ENCODE measurements around the gene MTUS2. TPM values are rescaled to one million over a fixed set of nuclear protein-coding genes. Genes with fewer than 3 reads are reported as not detected.

MTUS2 gene
- total RNA-seq, 1 experiment from 2014 or later, result not detected

- no peak overlapping the region for H3K4me2 ChIP-seq (ENCODE audit: low read length)
- ATAC-seq, result no peak
- H3F3A ChIP-seq (ENCODE audit: low read length, unreplicated experiment), result no peaks in the 10 kb centered on the region
- DNase-seq, result no peak
- POLR2A ChIA-PET (ENCODE audit: unreplicated experiment), result no interaction called here
- H3K27me3 ChIP-seq (ENCODE audit: low read length), result peaks cover 54% of the 10 kb centered on the region
- H3K9me3 ChIP-seq (ENCODE audit: low read length), result no peaks in the 10 kb centered on the region
- CTCF ChIA-PET, result no interaction called here
- no peaks in the 10 kb centered on the region for H3K9me2 ChIP-seq (replicated peaks; ENCODE audit: low read length)
- H4K20me1 ChIP-seq (ENCODE audit: low read length), result no peaks in the 10 kb centered on the region
- no TSS peak for BruUV-seq (replicated peaks)
- H2AFZ ChIP-seq (ENCODE audit: low read length), result no peak overlapping the region
- intact Hi-C loops (cut with micrococcal nuclease), result no loop called here
- H3K4me3 ChIP-seq (ENCODE audit: low read length), result no peak overlapping the region
- H3K79me2 ChIP-seq (ENCODE audit: low read length), result no peaks in the 10 kb centered on the region
- H3K4me1 ChIP-seq (ENCODE audit: insufficient read depth, low read length), result peaks cover 4% of the 10 kb centered on the region; the same call in 1 of the 2 replicates
- H3K9ac ChIP-seq (ENCODE audit: low read length), result no peak overlapping the region
- TF ChIP-seq EZH2 (IDR thresholded peaks at IDR 0.05; ENCODE audit: low read length, unreplicated experiment) (no peak), CTCF (conservative IDR thresholded peaks at IDR 0.05; ENCODE audit: low read depth, low read length) (no peak), EZH2phosphoT487 (IDR thresholded peaks at IDR 0.05; ENCODE audit: borderline replicate concordance, low read length) (no peak)
- no peak overlapping the region for H3K27ac ChIP-seq (ENCODE audit: low read length)
- no peaks in the 10 kb centered on the region for H3K36me3 ChIP-seq (ENCODE audit: low read depth, low read length)
Observed at GRCh38 chr13:28792992-28793391, 27.1 kb upstream of the MTUS2 start.

GRCh38 chr13:28794396-28794795 is 25.7 kb upstream of the MTUS2 start:
- H2AFZ ChIP-seq (ENCODE audit: low read length), result no peak overlapping the region
- no peaks in the 10 kb centered on the region for H3K79me2 ChIP-seq (ENCODE audit: low read length)
- DNase-seq (no peak), ATAC-seq (no peak)
- H3K4me1 ChIP-seq (ENCODE audit: insufficient read depth, low read length), result peaks cover 4% of the 10 kb centered on the region; the same call in 1 of the 2 replicates
- no peaks in the 10 kb centered on the region for H3K9me2 ChIP-seq (replicated peaks; ENCODE audit: low read length)
- H4K20me1 ChIP-seq (ENCODE audit: low read length), result no peaks in the 10 kb centered on the region
- H3K36me3 ChIP-seq (ENCODE audit: low read depth, low read length), result no peaks in the 10 kb centered on the region
- no peaks in the 10 kb centered on the region for H3K9me3 ChIP-seq (ENCODE audit: low read length)
- no peak overlapping the region for H3K27ac ChIP-seq (ENCODE audit: low read length)
- H3K4me3 ChIP-seq (ENCODE audit: low read length), result no peak overlapping the region
- peaks cover 49% of the 10 kb centered on the region for H3K27me3 ChIP-seq (ENCODE audit: low read length)
- no peak overlapping the region for H3K9ac ChIP-seq (ENCODE audit: low read length)
- ChIA-PET POLR2A (ENCODE audit: unreplicated experiment) (no interaction called here), CTCF (no interaction called here)
- H3F3A ChIP-seq (ENCODE audit: low read length, unreplicated experiment), result no peaks in the 10 kb centered on the region
- no peak for TF ChIP-seq EZH2phosphoT487 (IDR thresholded peaks at IDR 0.05; ENCODE audit: borderline replicate concordance, low read length)
- TF ChIP-seq CTCF (conservative IDR thresholded peaks at IDR 0.05; ENCODE audit: low read depth, low read length), result no peak
- TF ChIP-seq EZH2 (IDR thresholded peaks at IDR 0.05; ENCODE audit: low read length, unreplicated experiment), result no peak
- H3K4me2 ChIP-seq (ENCODE audit: low read length), result no peak overlapping the region
- BruUV-seq (replicated peaks), result no TSS peak
- intact Hi-C loops (cut with micrococcal nuclease), result no loop called here

GRCh38 chr13:28796938-28797257 is 23.2 kb upstream of the MTUS2 start:
- intact Hi-C loops (cut with micrococcal nuclease), result loop anchor here (1.0 to 5.0 kb wide), 3 partner anchors 45 to 118 kb away; partner anchors contain the start of gene SLC46A3
- H2AFZ ChIP-seq (ENCODE audit: low read length), result peak overlapping the region; percentile 55; the same call in 1 of the 2 replicates

More at GRCh38 chr13:28796938-28797257, 23.2 kb upstream of the MTUS2 start:
- Histone ChIP-seq H3K4me3 (ENCODE audit: low read length) (no peak overlapping the region), H3K9me2 (replicated peaks; ENCODE audit: low read length) (no peaks in the 10 kb centered on the region), H4K20me1 (ENCODE audit: low read length) (no peaks in the 10 kb centered on the region), H3K4me2 (ENCODE audit: low read length) (peak overlapping the region; percentile 79; the same call in 1 of the 2 replicates), H3K27ac (ENCODE audit: low read length) (no peak overlapping the region), H3K4me1 (ENCODE audit: insufficient read depth, low read length) (peaks cover 4% of the 10 kb centered on the region; the same call in 1 of the 2 replicates), H3K27me3 (ENCODE audit: low read length) (peaks cover 31% of the 10 kb centered on the region), H3F3A (ENCODE audit: low read length, unreplicated experiment) (no peaks in the 10 kb centered on the region), H3K9ac (ENCODE audit: low read length) (no peak overlapping the region), H3K36me3 (ENCODE audit: low read depth, low read length) (no peaks in the 10 kb centered on the region), H3K79me2 (ENCODE audit: low read length) (no peaks in the 10 kb centered on the region), H3K9me3 (ENCODE audit: low read length) (no peaks in the 10 kb centered on the region)
- DNase-seq (no peak), ATAC-seq (no peak)
- ChIA-PET POLR2A (ENCODE audit: unreplicated experiment) (no interaction called here), CTCF (interaction anchor here (0.7 to 1.1 kb wide), 5 partner anchors 46 to 474 kb away, joined by 3 to 13 read pairs (median 4); partner anchors contain the start of gene SLC46A3)
- TF ChIP-seq EZH2phosphoT487 (IDR thresholded peaks at IDR 0.05; ENCODE audit: borderline replicate concordance, low read length) (no peak), EZH2 (IDR thresholded peaks at IDR 0.05; ENCODE audit: low read length, unreplicated experiment) (no peak), CTCF (conservative IDR thresholded peaks at IDR 0.05; ENCODE audit: low read depth, low read length) (no peak)
- no TSS peak for BruUV-seq (replicated peaks)
